HepG2 (cell line): ENCODE measurements around the gene NEURL3.

Experiments
- CTCF ChIP-seq: sonication (generic); formaldehyde crosslinking; IDR thresholded peaks from 2 replicates; pipeline ENCODE4 v1.5.0; 2020; ENCODE audit warnings: mild to moderate bottlenecking, missing genetic modification reagents, moderate library complexity
- GABPA ChIP-seq, 2 experiments: IDR thresholded peaks; 2 replicates each; pipeline ENCODE4 v1.6.1; 2011 to 2016; ENCODE audit warnings: low read depth in 2 of 2, low read length in 1 of 2, missing biosample characterization in 1 of 2, missing genetic modification characterization in 1 of 2
- KMT2B ChIP-seq: IDR thresholded peaks from 2 replicates; pipeline ENCODE4 v1.6.1; 2016; ENCODE audit warnings: missing genetic modification reagents, missing compliant biosample characterization
- MLX ChIP-seq: IDR thresholded peaks from 2 replicates; pipeline ENCODE4 v1.6.1; 2016
- SUZ12 ChIP-seq: fragments of 150-350 bp; IDR thresholded peaks from 2 replicates; pipeline ENCODE4 v1.6.1; 2014; ENCODE audit warnings: low read depth, low read length
- ZNF512 ChIP-seq: sonication (generic); formaldehyde crosslinking; IDR thresholded peaks from 2 replicates; pipeline ENCODE4 v1.4.0; 2020; ENCODE audit warnings: mild to moderate bottlenecking, missing genetic modification reagents
- ZNF605 ChIP-seq: sonication (generic); formaldehyde crosslinking; IDR thresholded peaks from 2 replicates; pipeline ENCODE4 v1.8.0; 2022; ENCODE audit warnings: mild to moderate bottlenecking, missing genetic modification reagents
- TF ChIP-seq, protein P1 (sequence below): sonication (generic); formaldehyde crosslinking; IDR thresholded peaks from 2 replicates; pipeline ENCODE4 v1.8.1; 2023; ENCODE audit warnings: missing genetic modification reagents, inconsistent platforms, borderline replicate concordance

DNA sequence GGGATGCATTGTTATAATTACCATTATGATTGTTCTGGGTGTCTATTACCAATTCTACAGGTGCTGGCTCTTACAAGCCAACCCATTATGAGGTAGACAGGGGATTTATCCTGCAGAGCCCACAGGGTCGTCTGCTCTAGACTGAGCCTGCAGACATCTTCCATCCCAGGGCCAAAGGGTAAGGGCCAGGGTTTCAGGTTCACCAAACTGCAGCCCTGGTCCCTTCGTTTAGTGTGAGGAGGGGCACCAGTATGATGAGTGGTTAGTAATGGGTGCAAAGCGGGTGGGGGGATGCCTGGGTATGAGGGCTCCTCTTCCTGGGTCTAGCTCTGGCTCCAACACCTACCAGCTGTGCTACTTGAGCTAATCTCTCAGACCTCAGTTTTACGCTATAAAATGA is 30.2 kb upstream of the NEURL3 start:
- TF ChIP-seq ZNF512 (CRISPR knock-in tag) (no peak), MLX (CRISPR knock-in tag) (no peak), SUZ12 (no peak), GABPA (IDR thresholded peaks at IDR 0.05; ENCODE audit: low read depth, low read length) (no peak), GABPA (CRISPR knock-in tag; IDR thresholded peaks at IDR 0.05; ENCODE audit: low read depth) (no peak), CTCF (CRISPR knock-in tag) (no peak), KMT2B (CRISPR knock-in tag) (no peak), ZNF605 (CRISPR knock-in tag) (no peak)
- TF ChIP-seq, protein P1, sequence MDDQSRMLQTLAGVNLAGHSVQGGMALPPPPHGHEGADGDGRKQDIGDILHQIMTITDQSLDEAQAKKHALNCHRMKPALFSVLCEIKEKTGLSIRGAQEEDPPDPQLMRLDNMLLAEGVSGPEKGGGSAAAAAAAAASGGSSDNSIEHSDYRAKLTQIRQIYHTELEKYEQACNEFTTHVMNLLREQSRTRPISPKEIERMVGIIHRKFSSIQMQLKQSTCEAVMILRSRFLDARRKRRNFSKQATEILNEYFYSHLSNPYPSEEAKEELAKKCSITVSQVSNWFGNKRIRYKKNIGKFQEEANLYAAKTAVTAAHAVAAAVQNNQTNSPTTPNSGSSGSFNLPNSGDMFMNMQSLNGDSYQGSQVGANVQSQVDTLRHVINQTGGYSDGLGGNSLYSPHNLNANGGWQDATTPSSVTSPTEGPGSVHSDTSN: no peak
